Spinal cord (tissue), 10 donors: ENCODE data around the gene NOS1AP. TPM values are rescaled to one million over a fixed set of nuclear protein-coding genes. Genes with fewer than 3 reads are reported as not detected.
A peak's percentile ranks its signal among the peaks of the same experiment; 100 is the strongest.

Experiments used
- DNase-seq, 6 donors: peaks; one replicate each; pipeline versions ENCODE4 v3.0.0 to v3.0.0-alpha.2; 2013 to 2015; ENCODE audit warnings: low spot score in 6 of 6, low read depth in 4 of 6
- H3K27ac ChIP-seq: one replicate; pipeline ENCODE4 v1.5.1; 2013; ENCODE audit warnings: low read depth, low read length, control low read depth
- H3K27me3 ChIP-seq: one replicate; pipeline ENCODE4 v1.6.1; 2013; ENCODE audit warnings: low read length; ENCODE audit not compliant: control insufficient read depth, insufficient read depth
- H3K36me3 ChIP-seq: one replicate; pipeline ENCODE4 v1.6.1; 2013; ENCODE audit warnings: low read length; ENCODE audit not compliant: control insufficient read depth, insufficient read depth
- H3K4me1 ChIP-seq: one replicate; pipeline ENCODE4 v1.6.1; 2013; ENCODE audit warnings: low read length; ENCODE audit not compliant: control insufficient read depth, insufficient read depth
- H3K4me3 ChIP-seq: one replicate; pipeline ENCODE4 v1.5.1; 2013; ENCODE audit warnings: low read depth, low read length, control low read depth
- H3K9me3 ChIP-seq: one replicate; pipeline ENCODE4 v1.6.1; 2013; ENCODE audit warnings: low read length; ENCODE audit not compliant: control insufficient read depth, insufficient read depth
- WGBS: methylation state at CpG from one replicate; pipeline ENCODE4 v1.1.5; 2013; ENCODE audit warnings: missing lambda C conversion rate; ENCODE audit not compliant: insufficient coverage; 5-methylcytosine and 5-hydroxymethylcytosine counted together
- polyA plus RNA-seq, 2 donors: library from polyadenylated mRNA; unstranded; fragments of 120-200 nt; gene quantifications; one replicate each; pipeline ENCODE4 v1.2.1, GENCODE V29; 2013; ENCODE audit not compliant: insufficient read length in 2 of 2
- total RNA-seq, 2 donors: library from RNA; depleted of rRNA in 1 of 2; stranded (reverse); fragments of 120-200 nt in 1 of 2; fragments of >200 nt in 1 of 2; gene quantifications; one replicate each; pipeline versions ENCODE4 v1.2.3 to v1.2.4, GENCODE V29; 2013 to 2014
- donor health status: healthy.

NOS1AP gene
- total and polyA plus RNA-seq, 4 donors = 4.2 to 9.9 (median 8.1) TPM

GRCh38 chr1:162363823-162364222, 294.3 kb downstream of the NOS1AP start:
- Histone ChIP-seq H3K36me3 (peaks cover 17% of the 10 kb centered on the region), H3K4me1 (peaks cover 5% of the 10 kb centered on the region), H3K27ac (no peak overlapping the region), H3K27me3 (no peaks in the 10 kb centered on the region), H3K4me3 (no peak overlapping the region), H3K9me3 (no peaks in the 10 kb centered on the region)
- whole genome bisulfite sequencing = 80% methylated on average over 3 of the region's 3 CpGs
- DNase-seq = no peak

GRCh38 chr1:162364498-162364897, 295.0 kb downstream of the NOS1AP start:
- Histone ChIP-seq H3K9me3 (no peaks in the 10 kb centered on the region), H3K4me3 (no peak overlapping the region), H3K27me3 (no peaks in the 10 kb centered on the region), H3K4me1 (peaks cover 5% of the 10 kb centered on the region), H3K36me3 (peaks cover 18% of the 10 kb centered on the region), H3K27ac (no peak overlapping the region)
- WGBS = 88% methylated on average over 1 of the region's 1 CpG
- DNase-seq = no peak

- 90% methylated on average over 10 of the region's 10 CpGs for WGBS
- no peak overlapping the region for H3K27ac ChIP-seq
- no peak overlapping the region for H3K4me3 ChIP-seq
- no peaks in the 10 kb centered on the region for H3K27me3 ChIP-seq
- no peak for DNase-seq
- H3K4me1 ChIP-seq = peaks cover under 1% of the 10 kb centered on the region
- H3K36me3 ChIP-seq = peaks cover 22% of the 10 kb centered on the region
- H3K9me3 ChIP-seq = no peaks in the 10 kb centered on the region
These were observed 296.0 kb downstream of the NOS1AP start for GRCh38 chr1:162365284-162366020.

- no peaks in the 10 kb centered on the region for H3K4me1 ChIP-seq
- H3K9me3 ChIP-seq = no peaks in the 10 kb centered on the region
- H3K36me3 ChIP-seq = peaks cover 22% of the 10 kb centered on the region
- H3K4me3 ChIP-seq = no peak overlapping the region
- H3K27me3 ChIP-seq = no peaks in the 10 kb centered on the region
- no peak overlapping the region for H3K27ac ChIP-seq
- WGBS = 100% methylated on average over 3 of the region's 4 CpGs
- DNase-seq = no peak
These were observed 296.7 kb downstream of the NOS1AP start for GRCh38 chr1:162366149-162366548.

GRCh38 chr1:162366671-162367070, 297.2 kb downstream of the NOS1AP start:
- 92% methylated on average over 5 of the region's 9 CpGs for WGBS
- no peaks in the 10 kb centered on the region for H3K9me3 ChIP-seq

GRCh38 chr1:162367073-162367472, 297.6 kb downstream of the NOS1AP start:
- Histone ChIP-seq H3K27ac (no peak overlapping the region), H3K27me3 (no peaks in the 10 kb centered on the region), H3K36me3 (peaks cover 22% of the 10 kb centered on the region), H3K4me3 (no peak overlapping the region), H3K4me1 (no peaks in the 10 kb centered on the region), H3K9me3 (no peaks in the 10 kb centered on the region)
- WGBS = 88% methylated on average over 36 of the region's 36 CpGs
- no peak for DNase-seq

More at GRCh38 chr1:162366671-162367070, 297.2 kb downstream of the NOS1AP start:
- Histone ChIP-seq H3K36me3 (peaks cover 22% of the 10 kb centered on the region), H3K4me1 (no peaks in the 10 kb centered on the region), H3K27me3 (no peaks in the 10 kb centered on the region), H3K4me3 (no peak overlapping the region), H3K27ac (no peak overlapping the region)
- no peak for DNase-seq

GRCh38 chr1:162367772-162368171, 298.3 kb downstream of the NOS1AP start:
- H3K4me1 ChIP-seq = peaks cover 6% of the 10 kb centered on the region
- no peaks in the 10 kb centered on the region for H3K27me3 ChIP-seq
- 89% methylated on average over 5 of the region's 10 CpGs for WGBS
- H3K36me3 ChIP-seq = peaks cover 22% of the 10 kb centered on the region
- H3K9me3 ChIP-seq = no peaks in the 10 kb centered on the region
- DNase-seq = no peak
- no peak overlapping the region for H3K27ac ChIP-seq
- no peak overlapping the region for H3K4me3 ChIP-seq

GRCh38 chr1:162368451-162368850, 299.0 kb downstream of the NOS1AP start:
- peaks cover 22% of the 10 kb centered on the region for H3K36me3 ChIP-seq
- H3K4me1 ChIP-seq = peaks cover 9% of the 10 kb centered on the region
- no peak overlapping the region for H3K4me3 ChIP-seq
- DNase-seq = no peak
- H3K9me3 ChIP-seq = no peaks in the 10 kb centered on the region
- WGBS = 77% methylated on average over 3 of the region's 4 CpGs
- H3K27me3 ChIP-seq = no peaks in the 10 kb centered on the region
- H3K27ac ChIP-seq = no peak overlapping the region

GRCh38 chr1:162369571-162369970, 300.1 kb downstream of the NOS1AP start:
- Histone ChIP-seq H3K36me3 (peaks cover 25% of the 10 kb centered on the region), H3K27me3 (no peaks in the 10 kb centered on the region), H3K4me3 (no peak overlapping the region), H3K4me1 (peaks cover 17% of the 10 kb centered on the region), H3K9me3 (no peaks in the 10 kb centered on the region), H3K27ac (no peak overlapping the region)
- no peak for DNase-seq
- 98% methylated on average over 5 of the region's 7 CpGs for WGBS

GRCh38 chr1:162370161-162370560, 300.7 kb downstream of the NOS1AP start:
- H3K27ac ChIP-seq = no peak overlapping the region
- peak in 1 of 6 donors; percentile 52 for DNase-seq
- 100% methylated on average over 1 of the region's 1 CpG for WGBS
- H3K9me3 ChIP-seq = no peaks in the 10 kb centered on the region
- H3K4me1 ChIP-seq = peaks cover 17% of the 10 kb centered on the region
- H3K36me3 ChIP-seq = peaks cover 24% of the 10 kb centered on the region
- H3K27me3 ChIP-seq = no peaks in the 10 kb centered on the region
- no peak overlapping the region for H3K4me3 ChIP-seq
